ENCODE data around the gene HORMAD1. TPM values are rescaled to one million over a fixed set of nuclear protein-coding genes. Genes with fewer than 3 reads are reported as not detected.

Gene HORMAD1
- total RNA-seq, 6 donors from 2014 or later: 0.54 to 3.0 (median 2.6) TPM; not detected in 3

DNA sequence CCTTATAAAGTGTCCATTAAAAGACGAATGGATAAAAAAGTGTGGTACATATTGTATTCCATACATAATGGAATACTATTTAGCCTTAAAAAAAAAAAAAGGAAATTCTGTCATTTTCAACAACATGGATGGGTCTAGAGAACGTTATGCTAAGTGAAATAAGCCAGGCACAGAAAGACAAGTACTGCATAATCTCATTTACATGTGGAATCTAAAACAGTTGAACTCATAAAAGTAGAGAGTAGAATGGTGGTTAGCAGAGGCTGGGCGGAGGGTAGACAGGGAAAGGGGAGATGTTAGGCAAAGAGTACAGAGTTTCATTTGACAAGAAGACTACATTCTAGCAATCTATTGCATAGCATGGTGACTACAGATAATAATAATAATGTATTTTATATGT lies 42.3 kb upstream of the HORMAD1 start:
- Histone ChIP-seq H3K4me1 (peaks cover 7 to 27% (median 21%) of the 10 kb centered on the region in 4 donors), H3K9me3 (no peaks in the 10 kb centered on the region), H3K27me3 (no peaks in the 10 kb centered on the region), H3K36me3 (no peaks in the 10 kb centered on the region), H3K4me3 (peak overlapping the region in 2 of 4 donors; percentile 7 to 48), H3K27ac (peak overlapping the region in 1 of 4 donors; percentile 83)
- DNase-seq: no peak
- TF ChIP-seq, protein P1, sequence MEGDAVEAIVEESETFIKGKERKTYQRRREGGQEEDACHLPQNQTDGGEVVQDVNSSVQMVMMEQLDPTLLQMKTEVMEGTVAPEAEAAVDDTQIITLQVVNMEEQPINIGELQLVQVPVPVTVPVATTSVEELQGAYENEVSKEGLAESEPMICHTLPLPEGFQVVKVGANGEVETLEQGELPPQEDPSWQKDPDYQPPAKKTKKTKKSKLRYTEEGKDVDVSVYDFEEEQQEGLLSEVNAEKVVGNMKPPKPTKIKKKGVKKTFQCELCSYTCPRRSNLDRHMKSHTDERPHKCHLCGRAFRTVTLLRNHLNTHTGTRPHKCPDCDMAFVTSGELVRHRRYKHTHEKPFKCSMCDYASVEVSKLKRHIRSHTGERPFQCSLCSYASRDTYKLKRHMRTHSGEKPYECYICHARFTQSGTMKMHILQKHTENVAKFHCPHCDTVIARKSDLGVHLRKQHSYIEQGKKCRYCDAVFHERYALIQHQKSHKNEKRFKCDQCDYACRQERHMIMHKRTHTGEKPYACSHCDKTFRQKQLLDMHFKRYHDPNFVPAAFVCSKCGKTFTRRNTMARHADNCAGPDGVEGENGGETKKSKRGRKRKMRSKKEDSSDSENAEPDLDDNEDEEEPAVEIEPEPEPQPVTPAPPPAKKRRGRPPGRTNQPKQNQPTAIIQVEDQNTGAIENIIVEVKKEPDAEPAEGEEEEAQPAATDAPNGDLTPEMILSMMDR (IDR thresholded peaks at IDR 0.05): no peak
- TF ChIP-seq POLR2AphosphoS5 (IDR thresholded peaks at IDR 0.05) (no peak), EP300 (IDR thresholded peaks at IDR 0.05) (no peak), POLR2A (IDR thresholded peaks at IDR 0.05) (no peak)
- WGBS, 2 donors: 84 to 91% methylated on average over 3 of the region's 3 CpGs
- ATAC-seq (ENCODE audit: low FRiP score in 2 of 2): no peak

DNA sequence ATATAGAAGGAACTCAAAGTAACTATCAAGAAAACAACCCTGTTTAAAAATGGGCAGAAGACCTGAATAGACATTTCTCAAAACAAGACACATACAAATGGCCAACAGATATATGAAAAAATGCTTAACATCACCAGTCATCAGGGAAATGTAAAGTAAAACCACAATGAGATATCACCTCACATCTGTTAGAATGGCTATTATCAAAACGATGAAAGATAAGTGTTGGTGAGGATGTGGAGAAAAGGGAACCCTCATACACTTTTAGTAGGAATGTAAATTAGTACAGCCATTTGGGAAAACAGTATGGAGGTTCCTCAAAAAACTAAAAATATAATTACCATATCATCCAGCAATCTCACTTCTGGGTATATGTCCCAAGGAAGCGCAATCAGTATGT lies 41.9 kb upstream of the HORMAD1 start:
- TF ChIP-seq, protein P1 (IDR thresholded peaks at IDR 0.05): no peak
- no peak for TF ChIP-seq POLR2AphosphoS5 (IDR thresholded peaks at IDR 0.05)
- TF ChIP-seq EP300 (IDR thresholded peaks at IDR 0.05): no peak
- no peak for TF ChIP-seq POLR2A (IDR thresholded peaks at IDR 0.05)
- Histone ChIP-seq H3K36me3 (no peaks in the 10 kb centered on the region), H3K9me3 (no peaks in the 10 kb centered on the region), H3K27ac (peak overlapping the region in 1 of 4 donors; percentile 83), H3K4me3 (peak overlapping the region in 1 of 4 donors; percentile 48), H3K27me3 (no peaks in the 10 kb centered on the region), H3K4me1 (peaks cover 7 to 27% (median 21%) of the 10 kb centered on the region in 4 donors)
- ATAC-seq (ENCODE audit: low FRiP score in 2 of 2) (no peak), DNase-seq (no peak)
- 81 to 86% methylated on average over 2 of the region's 2 CpGs for WGBS, 2 donors

- Histone ChIP-seq H3K27ac (peak overlapping the region in 1 of 4 donors; percentile 71), H3K4me1 (peaks cover 7 to 27% (median 21%) of the 10 kb centered on the region in 4 donors), H3K36me3 (peaks cover 0 to 4% (median 2%) of the 10 kb centered on the region in 4 donors), H3K27me3 (no peaks in the 10 kb centered on the region), H3K9me3 (no peaks in the 10 kb centered on the region), H3K4me3 (no peak overlapping the region)
- TF ChIP-seq POLR2A (IDR thresholded peaks at IDR 0.05) (no peak), POLR2AphosphoS5 (IDR thresholded peaks at IDR 0.05) (no peak), EP300 (IDR thresholded peaks at IDR 0.05) (no peak)
- TF ChIP-seq, protein P1 (IDR thresholded peaks at IDR 0.05): no peak
- ATAC-seq (ENCODE audit: low FRiP score in 2 of 2) (peak in 1 of 2 donors; percentile 25), DNase-seq (no peak)
- 73 to 87% methylated on average over 1 of the region's 1 CpG for WGBS, 2 donors
Measured at GRCh38 chr1:150761801-150762200, 41.1 kb upstream of the HORMAD1 start.

GRCh38 chr1:150760013-150760412 lies 39.3 kb upstream of the HORMAD1 start:
- WGBS, 2 donors: 54 to 67% methylated on average over 3 of the region's 3 CpGs
- H3K4me1 ChIP-seq: peaks cover 7 to 23% (median 18%) of the 10 kb centered on the region in 4 donors
- H3K4me3 ChIP-seq: no peak overlapping the region
- no peaks in the 10 kb centered on the region for H3K27me3 ChIP-seq
- H3K36me3 ChIP-seq: peaks cover 0 to 7% (median 3%) of the 10 kb centered on the region in 4 donors
- ATAC-seq (ENCODE audit: low FRiP score in 2 of 2) (peak in 1 of 2 donors; percentile 60), DNase-seq (no peak)
- peak overlapping the region in 1 of 4 donors; percentile 71 for H3K27ac ChIP-seq
- no peaks in the 10 kb centered on the region for H3K9me3 ChIP-seq
- TF ChIP-seq POLR2AphosphoS5 (IDR thresholded peaks at IDR 0.05): no peak
- TF ChIP-seq POLR2A (IDR thresholded peaks at IDR 0.05): no peak
- TF ChIP-seq, protein P1 (IDR thresholded peaks at IDR 0.05): no peak
- TF ChIP-seq EP300 (IDR thresholded peaks at IDR 0.05): no peak

DNA sequence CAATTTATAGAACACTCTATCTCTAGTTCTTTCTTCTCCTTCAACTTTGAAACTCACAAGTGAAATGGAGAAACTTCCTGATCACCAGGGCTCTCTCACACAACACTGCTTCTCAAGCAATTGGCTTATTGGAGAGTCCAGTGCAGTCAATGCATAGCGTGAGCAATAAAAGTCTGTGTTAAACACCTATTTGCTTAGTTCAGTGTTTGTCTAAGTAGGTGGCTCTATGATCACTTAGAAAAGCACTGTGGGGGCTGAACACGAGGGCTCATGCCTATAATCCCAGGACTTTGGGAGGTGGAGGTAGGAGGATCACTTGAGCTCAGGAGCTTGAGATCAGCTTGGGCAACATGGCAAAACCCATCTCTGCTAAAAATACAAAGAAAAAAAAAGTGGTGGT lies 32.7 kb upstream of the HORMAD1 start:
- no peak for DNase-seq
- H3K36me3 ChIP-seq: peaks cover 5 to 39% (median 9%) of the 10 kb centered on the region in 4 donors
- peaks cover 0 to 4% (median 1%) of the 10 kb centered on the region in 4 donors for H3K4me1 ChIP-seq
- no peak overlapping the region for H3K27ac ChIP-seq
- no peaks in the 10 kb centered on the region for H3K27me3 ChIP-seq
- TF ChIP-seq POLR2A (IDR thresholded peaks at IDR 0.05): no peak
- TF ChIP-seq, protein P1 (IDR thresholded peaks at IDR 0.05): no peak
- no peak for TF ChIP-seq POLR2AphosphoS5 (IDR thresholded peaks at IDR 0.05)
- 77 to 85% methylated on average over 2 of the region's 2 CpGs for WGBS, 2 donors
- no peak overlapping the region for H3K4me3 ChIP-seq
- H3K9me3 ChIP-seq: no peaks in the 10 kb centered on the region
- no peak for ATAC-seq (ENCODE audit: low FRiP score in 2 of 2)
